ENCODE measurements around the gene STIM2. TPM values are rescaled to one million over a fixed set of nuclear protein-coding genes. Genes with fewer than 3 reads are reported as not detected.
A peak's percentile ranks its signal among the peaks of the same experiment; 100 is the strongest.
"Not testable (repeated sequence)": the region's sequence is repeated elsewhere in the genome, so short reads cannot be mapped to it uniquely, and the experiment has no call there.

STIM2 gene
- total RNA-seq, 1 donor from 2014 or later = 36.7 TPM

DNA sequence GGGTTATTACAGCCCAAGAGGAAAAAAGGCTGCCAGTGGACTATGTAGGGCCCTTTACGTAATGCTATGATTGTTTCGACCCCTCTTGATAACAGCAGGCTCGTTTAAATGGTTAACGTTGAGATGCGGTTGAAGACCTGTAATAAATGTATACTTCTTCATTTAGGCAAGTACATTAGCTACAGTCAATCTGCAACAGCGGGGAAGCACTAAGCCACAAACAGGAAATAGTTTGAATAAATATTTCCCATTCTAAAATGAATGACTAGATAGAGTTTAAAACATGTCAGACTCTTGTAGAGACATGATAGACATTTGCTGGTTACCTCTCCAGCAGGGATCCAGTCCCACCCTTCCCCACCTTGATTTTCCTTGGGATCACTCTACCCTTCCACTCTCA lies 38.1 kb upstream of the STIM2 start:
- intact Hi-C loops (cut with DNase I) = no loop called here
- Histone ChIP-seq H3K4me3 (no peak overlapping the region), H3K27me3 (no peaks in the 10 kb centered on the region), H3K27ac (no peak overlapping the region), H3K9me3 (no peaks in the 10 kb centered on the region), H3K36me3 (no peaks in the 10 kb centered on the region), H3K4me1 (peaks cover 15% of the 10 kb centered on the region)
- TF ChIP-seq, protein P1, sequence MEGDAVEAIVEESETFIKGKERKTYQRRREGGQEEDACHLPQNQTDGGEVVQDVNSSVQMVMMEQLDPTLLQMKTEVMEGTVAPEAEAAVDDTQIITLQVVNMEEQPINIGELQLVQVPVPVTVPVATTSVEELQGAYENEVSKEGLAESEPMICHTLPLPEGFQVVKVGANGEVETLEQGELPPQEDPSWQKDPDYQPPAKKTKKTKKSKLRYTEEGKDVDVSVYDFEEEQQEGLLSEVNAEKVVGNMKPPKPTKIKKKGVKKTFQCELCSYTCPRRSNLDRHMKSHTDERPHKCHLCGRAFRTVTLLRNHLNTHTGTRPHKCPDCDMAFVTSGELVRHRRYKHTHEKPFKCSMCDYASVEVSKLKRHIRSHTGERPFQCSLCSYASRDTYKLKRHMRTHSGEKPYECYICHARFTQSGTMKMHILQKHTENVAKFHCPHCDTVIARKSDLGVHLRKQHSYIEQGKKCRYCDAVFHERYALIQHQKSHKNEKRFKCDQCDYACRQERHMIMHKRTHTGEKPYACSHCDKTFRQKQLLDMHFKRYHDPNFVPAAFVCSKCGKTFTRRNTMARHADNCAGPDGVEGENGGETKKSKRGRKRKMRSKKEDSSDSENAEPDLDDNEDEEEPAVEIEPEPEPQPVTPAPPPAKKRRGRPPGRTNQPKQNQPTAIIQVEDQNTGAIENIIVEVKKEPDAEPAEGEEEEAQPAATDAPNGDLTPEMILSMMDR (IDR thresholded peaks at IDR 0.05) = no peak
- ATAC-seq (peak; percentile 22), DNase-seq (no peak)

DNA sequence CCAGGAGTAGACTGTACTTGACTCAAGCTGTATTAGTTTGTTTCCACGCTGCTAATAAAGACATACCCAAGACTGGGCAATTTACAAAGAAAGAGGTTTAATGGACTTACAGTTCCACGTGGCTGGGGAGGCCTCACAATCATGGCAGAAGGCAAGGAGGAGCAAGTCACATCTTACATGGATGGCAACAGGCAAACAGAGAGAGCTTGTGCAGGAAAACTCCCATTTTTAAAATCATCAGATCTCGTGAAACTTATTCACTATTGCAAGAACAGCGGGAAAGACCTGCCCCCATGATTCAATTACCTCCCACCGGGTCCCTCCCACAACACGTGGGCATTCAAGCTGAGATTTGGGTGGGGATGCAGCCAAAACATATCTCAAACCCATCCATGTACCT lies 37.7 kb upstream of the STIM2 start:
- H3K36me3 ChIP-seq; H3K4me3 ChIP-seq; H3K27ac ChIP-seq; DNase-seq; ATAC-seq; H3K27me3 ChIP-seq; H3K9me3 ChIP-seq; intact Hi-C loops (cut with DNase I): not testable (repeated sequence)
- H3K4me1 ChIP-seq = peaks cover 15% of the 10 kb centered on the region

DNA sequence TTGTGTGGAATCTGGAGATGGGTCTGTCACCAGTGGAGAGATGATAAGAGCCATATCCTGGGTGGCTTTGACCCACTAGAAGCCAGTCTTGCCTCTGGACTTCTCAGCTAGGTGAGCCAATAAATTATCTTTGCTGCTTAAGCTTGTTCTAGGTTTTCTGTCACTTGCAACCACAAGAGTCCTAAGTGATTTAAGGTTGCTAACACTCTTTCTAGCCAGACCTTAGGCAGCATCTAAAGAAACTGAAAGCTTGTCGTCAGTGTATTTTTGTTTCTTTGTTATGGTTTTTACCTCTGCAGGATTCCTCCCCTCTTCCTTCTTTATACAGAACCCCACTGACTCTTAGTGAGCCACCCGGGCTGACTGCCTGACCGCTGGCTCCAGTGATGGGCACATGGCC lies 37.1 kb upstream of the STIM2 start:
- H3K9me3 ChIP-seq = no peaks in the 10 kb centered on the region
- H3K36me3 ChIP-seq = no peaks in the 10 kb centered on the region
- ATAC-seq (no peak), DNase-seq (no peak)
- H3K4me3 ChIP-seq = no peak overlapping the region
- H3K27me3 ChIP-seq = no peaks in the 10 kb centered on the region
- TF ChIP-seq, protein P1 (IDR thresholded peaks at IDR 0.05) = no peak
- no peak overlapping the region for H3K27ac ChIP-seq
- intact Hi-C loops (cut with DNase I) = no loop called here
- peaks cover 15% of the 10 kb centered on the region for H3K4me1 ChIP-seq

DNA sequence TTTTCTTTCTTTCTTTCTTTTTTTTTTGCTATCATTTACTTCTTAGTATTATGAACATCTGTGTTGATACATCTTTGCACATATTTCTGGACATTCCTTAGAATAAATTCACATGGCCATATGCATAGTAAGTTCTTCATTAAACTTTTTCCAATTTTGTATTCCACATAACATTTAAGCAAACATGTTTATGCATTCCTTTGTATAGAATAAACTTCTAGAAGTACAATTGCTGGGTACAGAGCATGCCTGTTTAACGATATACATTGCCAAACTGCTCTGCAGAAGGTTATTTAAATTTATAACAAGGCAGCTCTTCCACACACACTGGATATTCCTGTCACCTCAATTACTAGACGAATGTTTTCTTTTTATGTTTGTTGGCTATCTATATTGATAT lies 36.0 kb upstream of the STIM2 start:
- no peaks in the 10 kb centered on the region for H3K9me3 ChIP-seq
- H3K4me3 ChIP-seq = no peak overlapping the region
- no peaks in the 10 kb centered on the region for H3K27me3 ChIP-seq
- H3K27ac ChIP-seq = no peak overlapping the region
- peaks cover 15% of the 10 kb centered on the region for H3K4me1 ChIP-seq
- TF ChIP-seq, protein P1 (IDR thresholded peaks at IDR 0.05) = no peak
- no peaks in the 10 kb centered on the region for H3K36me3 ChIP-seq
- ATAC-seq (no peak), DNase-seq (no peak)
- intact Hi-C loops (cut with DNase I) = no loop called here

DNA sequence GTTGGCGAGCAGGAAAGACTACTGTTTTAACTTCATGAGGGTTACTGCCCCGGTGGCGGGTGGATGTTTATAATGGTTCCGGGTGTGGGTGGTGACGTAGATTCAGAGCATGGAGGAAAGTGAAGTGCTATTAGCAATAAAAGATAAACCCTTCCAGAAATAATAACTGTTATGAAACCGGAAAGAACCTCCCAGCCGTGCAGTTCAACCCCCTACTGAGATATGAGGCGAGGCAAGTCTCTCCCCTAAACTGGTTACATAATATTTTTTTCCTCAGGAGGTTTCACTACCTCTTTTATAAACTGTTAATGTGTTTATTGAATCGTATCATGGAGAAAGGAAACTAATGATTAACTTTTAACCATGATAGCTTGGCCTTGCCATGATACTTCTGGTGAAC lies 33.9 kb upstream of the STIM2 start:
- H3K9me3 ChIP-seq = no peaks in the 10 kb centered on the region
- peaks cover 15% of the 10 kb centered on the region for H3K4me1 ChIP-seq
- DNase-seq (no peak), ATAC-seq (peak; percentile 81)
- intact Hi-C loops (cut with DNase I) = no loop called here
- TF ChIP-seq, protein P1 (IDR thresholded peaks at IDR 0.05) = no peak
- H3K27me3 ChIP-seq = no peaks in the 10 kb centered on the region
- no peaks in the 10 kb centered on the region for H3K36me3 ChIP-seq
- H3K27ac ChIP-seq = peak overlapping the region; percentile 4
- H3K4me3 ChIP-seq = no peak overlapping the region

DNA sequence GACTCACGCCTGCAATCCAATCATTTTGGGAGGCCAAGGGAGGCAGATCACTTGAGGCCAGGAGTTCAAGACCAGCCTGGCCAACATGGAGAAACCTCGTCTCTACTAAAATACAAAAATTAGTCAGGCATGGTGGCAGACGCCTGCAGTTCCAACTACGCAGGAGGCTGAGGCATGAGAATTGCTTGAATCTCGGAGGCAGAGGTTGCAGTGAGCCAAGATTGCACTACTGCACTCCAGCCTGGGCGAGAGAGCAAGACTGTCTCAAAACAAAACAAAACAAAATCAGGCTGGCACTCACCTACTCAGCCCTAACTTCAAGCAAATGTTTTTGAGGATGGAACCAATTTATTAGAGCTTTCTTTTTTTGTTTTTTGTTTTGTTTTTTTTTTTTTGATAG lies 33.3 kb upstream of the STIM2 start:
- DNase-seq; intact Hi-C loops (cut with DNase I); H3K27me3 ChIP-seq; ATAC-seq; H3K36me3 ChIP-seq; H3K4me3 ChIP-seq; H3K9me3 ChIP-seq; H3K4me1 ChIP-seq: not testable (repeated sequence)
- H3K27ac ChIP-seq = peak overlapping the region; percentile 4

DNA sequence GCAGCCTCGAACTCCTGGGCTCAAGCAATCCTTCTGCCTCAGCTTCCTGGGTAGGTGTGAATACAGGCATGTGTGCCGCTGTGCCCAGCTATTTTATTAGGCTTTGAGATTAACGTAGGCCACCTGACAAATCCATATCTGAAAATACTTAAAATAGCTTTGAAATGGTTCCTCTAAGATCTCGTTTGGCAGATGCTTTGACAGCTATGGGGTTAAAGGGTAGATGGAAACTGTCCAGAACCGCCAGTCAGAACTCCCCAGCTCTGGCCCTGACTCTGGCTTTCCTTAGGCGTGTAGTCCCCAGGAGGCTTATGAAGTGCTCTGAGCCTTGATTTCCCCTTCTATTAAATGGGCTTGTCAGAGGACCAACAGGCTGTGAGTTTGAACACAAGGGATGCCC lies 32.8 kb upstream of the STIM2 start:
- H3K36me3 ChIP-seq = no peaks in the 10 kb centered on the region
- no peaks in the 10 kb centered on the region for H3K27me3 ChIP-seq
- intact Hi-C loops (cut with DNase I) = no loop called here
- no peaks in the 10 kb centered on the region for H3K9me3 ChIP-seq
- H3K4me3 ChIP-seq = no peak overlapping the region
- DNase-seq (no peak), ATAC-seq (no peak)
- TF ChIP-seq, protein P1 (IDR thresholded peaks at IDR 0.05) = no peak
- H3K27ac ChIP-seq = no peak overlapping the region
- H3K4me1 ChIP-seq = peaks cover 4% of the 10 kb centered on the region
